Fibroblast of lung (primary cell): ENCODE data around the gene NEURL1B.

ENCODE experiments used
- CTCF ChIP-seq, 2 donors: IDR thresholded peaks in 1 of 2; conservative IDR thresholded peaks in 1 of 2; 1 replicate in 1 of 2; 2 replicates in 1 of 2; pipeline ENCODE4 v1.5.1; 2011 to 2012; ENCODE audit warnings: low read length in 2 of 2, control low read depth in 1 of 2, inconsistent platforms in 1 of 2, low read depth in 1 of 2, mild to moderate bottlenecking in 1 of 2
- EZH2 ChIP-seq: IDR thresholded peaks from 2 replicates; pipeline ENCODE4 v1.5.1; 2012; ENCODE audit warnings: low read length, control low read depth, mild to moderate bottlenecking; ENCODE audit errors: missing control alignments

- TF ChIP-seq CTCF (conservative IDR thresholded peaks at IDR 0.05 in 1 of 2, IDR thresholded peaks at IDR 0.05 in 1 of 2; ENCODE audit: low read depth in 1 of 2, low read length in 2 of 2) (no peak), EZH2 (no peak)
Measured at GRCh38 chr5:172648755-172649154, 7.7 kb downstream of the NEURL1B start.
